ENCODE results near the gene SMYD4. TPM values are rescaled to one million over a fixed set of nuclear protein-coding genes. Genes with fewer than 3 reads are reported as not detected.

SMYD4 gene
- total and polyA plus RNA-seq, 2 donors from 2014 or later: 3.4 to 12.2 TPM

- Histone ChIP-seq H3K36me3 (ENCODE audit: control insufficient read depth in 2 of 3, insufficient read depth in 3 of 3, low read length in 3 of 3) (peaks cover 0 to 31% (median 12%) of the 10 kb centered on the region in 3 donors), H3K27me3 (ENCODE audit: control insufficient read depth, insufficient read depth, low read length) (no peaks in the 10 kb centered on the region), H3K27ac (ENCODE audit: low read depth in 2 of 2, low read length in 2 of 2) (no peak overlapping the region), H3K4me1 (ENCODE audit: control insufficient read depth in 2 of 3, insufficient read depth in 2 of 3, low read depth in 1 of 3, low read length in 3 of 3) (no peaks in the 10 kb centered on the region), H3K9ac (ENCODE audit: low read length in 3 of 3) (no peak overlapping the region), H3K4me3 (ENCODE audit: low read length in 3 of 3) (no peak overlapping the region), H3K9me3 (ENCODE audit: control insufficient read depth in 2 of 3, insufficient read depth in 1 of 3, low read length in 3 of 3) (no peaks in the 10 kb centered on the region)
- no peak for TF ChIP-seq CTCF (IDR thresholded peaks at IDR 0.05; ENCODE audit: borderline replicate concordance, extremely low read depth, insufficient read depth)
- DNase-seq (no peak), FAIRE-seq (no peak)
- intact Hi-C loops (cut with DNase I): no loop called here
Measured at GRCh38 chr17:1871756-1872155, 42.1 kb upstream of the SMYD4 start.

DNA sequence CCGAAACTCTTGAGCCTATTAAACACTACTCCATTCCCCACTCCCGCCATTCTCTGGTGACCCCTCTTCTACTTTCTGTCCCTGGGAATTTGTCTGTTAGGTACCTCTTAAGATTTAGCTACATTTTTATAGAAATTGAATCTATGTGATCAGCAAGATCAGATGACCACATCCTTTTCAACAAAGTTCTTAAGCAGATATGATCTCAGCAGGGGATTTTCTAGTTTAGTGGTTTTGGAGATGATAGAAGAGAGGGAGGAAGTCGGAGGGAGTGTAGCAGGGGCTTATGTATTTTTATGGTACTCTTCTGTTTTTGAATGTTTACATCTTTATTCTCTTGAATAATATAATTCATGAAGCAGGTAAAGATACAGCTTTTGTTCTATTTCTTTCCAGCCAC is 40.9 kb upstream of the SMYD4 start:
- H3K36me3 ChIP-seq (ENCODE audit: control insufficient read depth in 2 of 3, insufficient read depth in 3 of 3, low read length in 3 of 3): peaks cover 0 to 29% (median 13%) of the 10 kb centered on the region in 3 donors
- intact Hi-C loops (cut with DNase I): no loop called here
- no peak for TF ChIP-seq CTCF (IDR thresholded peaks at IDR 0.05; ENCODE audit: borderline replicate concordance, extremely low read depth, insufficient read depth)
- H3K27me3 ChIP-seq (ENCODE audit: control insufficient read depth, insufficient read depth, low read length): no peaks in the 10 kb centered on the region
- no peak overlapping the region for H3K27ac ChIP-seq (ENCODE audit: low read depth in 2 of 2, low read length in 2 of 2)
- H3K9me3 ChIP-seq (ENCODE audit: control insufficient read depth in 2 of 3, insufficient read depth in 1 of 3, low read length in 3 of 3): no peaks in the 10 kb centered on the region
- FAIRE-seq (no peak), DNase-seq (no peak)
- no peak overlapping the region for H3K4me3 ChIP-seq (ENCODE audit: low read length in 3 of 3)
- H3K4me1 ChIP-seq (ENCODE audit: control insufficient read depth in 2 of 3, insufficient read depth in 2 of 3, low read depth in 1 of 3, low read length in 3 of 3): no peaks in the 10 kb centered on the region
- no peak overlapping the region for H3K9ac ChIP-seq (ENCODE audit: low read length in 3 of 3)

- Histone ChIP-seq H3K4me1 (ENCODE audit: control insufficient read depth in 2 of 3, insufficient read depth in 2 of 3, low read depth in 1 of 3, low read length in 3 of 3) (no peaks in the 10 kb centered on the region), H3K4me3 (ENCODE audit: low read length in 3 of 3) (no peak overlapping the region), H3K9me3 (ENCODE audit: control insufficient read depth in 2 of 3, insufficient read depth in 1 of 3, low read length in 3 of 3) (no peaks in the 10 kb centered on the region), H3K36me3 (ENCODE audit: control insufficient read depth in 2 of 3, insufficient read depth in 3 of 3, low read length in 3 of 3) (peaks cover 0 to 16% (median 5%) of the 10 kb centered on the region in 3 donors), H3K27ac (ENCODE audit: low read depth in 2 of 2, low read length in 2 of 2) (no peak overlapping the region), H3K9ac (ENCODE audit: low read length in 3 of 3) (no peak overlapping the region), H3K27me3 (ENCODE audit: control insufficient read depth, insufficient read depth, low read length) (no peaks in the 10 kb centered on the region)
- TF ChIP-seq CTCF (IDR thresholded peaks at IDR 0.05; ENCODE audit: borderline replicate concordance, extremely low read depth, insufficient read depth): no peak
- intact Hi-C loops (cut with DNase I): no loop called here
- peak in 3 of 5 donors; percentile 14 to 53 (median 46) for DNase-seq
- FAIRE-seq: no peak
Measured at GRCh38 chr17:1868090-1868489, 38.4 kb upstream of the SMYD4 start.

DNA sequence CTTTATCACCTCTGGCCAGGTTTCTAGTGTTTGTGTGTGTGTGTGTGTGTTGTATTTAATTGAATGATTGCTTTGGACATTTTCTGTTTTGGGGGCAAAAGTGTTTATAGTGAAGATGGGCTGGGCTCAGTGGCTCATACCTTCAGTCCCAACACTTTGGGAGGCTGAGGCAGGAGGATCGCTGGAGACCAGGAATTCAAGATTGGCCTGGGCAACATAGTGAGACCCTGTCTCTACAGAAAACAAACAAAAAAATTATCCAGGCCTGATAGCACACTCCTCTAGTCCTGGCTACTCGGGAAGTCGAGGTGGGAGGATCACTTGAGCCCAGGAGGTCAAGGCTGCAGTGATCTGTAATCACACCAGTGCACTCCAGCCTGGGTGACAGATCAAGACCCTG is 37.6 kb upstream of the SMYD4 start:
- DNase-seq (no peak), FAIRE-seq (no peak)
- Histone ChIP-seq H3K9me3 (ENCODE audit: control insufficient read depth in 2 of 3, insufficient read depth in 1 of 3, low read length in 3 of 3) (no peaks in the 10 kb centered on the region), H3K36me3 (ENCODE audit: control insufficient read depth in 2 of 3, insufficient read depth in 3 of 3, low read length in 3 of 3) (peaks cover 0 to 11% (median 2%) of the 10 kb centered on the region in 3 donors), H3K4me3 (ENCODE audit: low read length in 3 of 3) (no peak overlapping the region), H3K4me1 (ENCODE audit: control insufficient read depth in 2 of 3, insufficient read depth in 2 of 3, low read depth in 1 of 3, low read length in 3 of 3) (no peaks in the 10 kb centered on the region), H3K27me3 (ENCODE audit: control insufficient read depth, insufficient read depth, low read length) (no peaks in the 10 kb centered on the region), H3K27ac (ENCODE audit: low read depth in 2 of 2, low read length in 2 of 2) (no peak overlapping the region), H3K9ac (ENCODE audit: low read length in 3 of 3) (no peak overlapping the region)
- intact Hi-C loops (cut with DNase I): no loop called here
- TF ChIP-seq CTCF (IDR thresholded peaks at IDR 0.05; ENCODE audit: borderline replicate concordance, extremely low read depth, insufficient read depth): no peak

Data from kidney (tissue), 14 donors.